HG03575 (cell line): ENCODE measurements around the gene SLC35G2.
"Not testable (repeated sequence)": the region's sequence is repeated elsewhere in the genome, so short reads cannot be mapped to it uniquely, and the experiment has no call there.

Experiments used
- ATAC-seq: cut with Tn5 transposase; IDR thresholded peaks from one replicate; pipeline ENCODE4 v1.9.1; 2021; ENCODE audit not compliant: unreplicated experiment, insufficient number of reproducible peaks, low FRiP score; ENCODE audit errors: extremely low read depth

SLC35G2 gene

DNA sequence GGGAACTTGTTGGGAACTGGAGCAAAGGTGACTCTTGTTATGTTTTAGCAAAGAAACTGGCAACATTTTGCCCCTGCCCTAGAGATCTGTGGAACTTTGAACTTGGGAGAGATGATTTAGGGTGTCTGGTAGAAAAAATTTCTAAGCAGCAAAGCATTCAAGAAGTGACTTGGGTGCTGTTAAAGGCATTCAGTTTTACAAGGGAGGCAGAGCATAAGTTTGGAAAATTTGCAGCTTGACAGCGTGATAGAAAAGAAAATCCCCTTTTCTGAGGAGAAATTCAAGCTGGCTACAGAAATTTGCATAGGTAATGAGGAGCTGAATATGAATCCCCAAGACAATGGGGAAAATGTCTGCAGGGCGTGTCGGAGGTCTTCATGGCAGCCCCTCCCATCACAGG, 53.3 kb downstream of the SLC35G2 start:
- not testable (repeated sequence) for ATAC-seq

DNA sequence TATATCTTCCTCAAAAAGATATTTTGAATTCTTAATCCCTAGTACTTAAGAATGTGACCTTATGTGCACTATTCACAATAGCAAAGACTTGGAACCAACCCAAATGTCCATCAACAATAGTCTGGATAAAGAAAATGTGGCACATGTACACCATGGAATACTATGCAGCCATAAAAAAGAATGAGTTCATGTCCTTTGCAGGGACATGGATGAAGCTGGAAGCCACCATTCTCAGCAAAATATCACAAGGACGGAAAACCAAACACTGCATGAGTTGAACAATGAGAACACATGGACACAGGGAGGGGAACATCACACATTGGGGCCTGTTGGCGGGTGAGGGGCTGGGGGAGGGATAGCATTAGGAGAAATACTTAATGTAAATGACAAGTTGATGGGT, 60.6 kb downstream of the SLC35G2 start:
- ATAC-seq, result not testable (repeated sequence)

- no peak for ATAC-seq
Observed at GRCh38 chr3:136882571-136882970, 63.6 kb downstream of the SLC35G2 start.

DNA sequence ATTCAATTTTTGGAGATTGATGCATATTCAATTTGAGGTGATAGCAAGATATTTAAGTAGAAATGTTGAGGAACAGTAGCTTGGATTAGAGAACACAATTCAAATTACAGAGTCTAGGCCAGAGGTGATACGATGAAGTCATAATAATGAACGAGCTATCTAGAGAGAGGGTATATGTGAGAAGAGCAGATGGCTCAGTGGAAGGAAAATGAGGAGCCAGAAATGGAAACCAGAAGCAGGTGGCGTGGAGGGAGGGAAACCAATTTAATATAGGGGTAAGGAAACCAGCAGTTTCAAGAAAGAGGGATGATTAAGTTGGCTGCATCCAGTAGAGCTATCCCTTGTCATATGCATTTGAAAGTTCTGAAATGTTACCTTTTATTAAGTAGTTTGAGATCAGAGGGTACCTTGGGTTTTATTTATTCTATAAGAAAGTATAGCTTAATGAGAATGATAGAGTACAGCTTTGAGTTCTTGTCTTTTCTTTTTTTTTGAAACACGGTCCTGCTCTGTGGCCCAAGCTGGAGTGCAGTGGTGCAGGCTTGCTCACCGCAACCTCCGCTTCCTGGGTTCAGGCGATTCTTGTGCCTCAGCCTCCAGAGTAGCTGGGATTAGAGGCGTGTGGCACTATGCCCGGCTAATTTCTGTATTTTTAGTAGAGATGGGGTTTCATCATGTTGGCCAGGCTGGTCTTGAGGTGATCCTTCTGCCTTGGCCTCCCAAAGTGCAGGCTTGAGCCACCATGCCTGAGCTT, 65.2 kb downstream of the SLC35G2 start:
- no peak for ATAC-seq

GRCh38 chr3:136885357-136886213, 66.7 kb downstream of the SLC35G2 start:
- ATAC-seq, result no peak

DNA sequence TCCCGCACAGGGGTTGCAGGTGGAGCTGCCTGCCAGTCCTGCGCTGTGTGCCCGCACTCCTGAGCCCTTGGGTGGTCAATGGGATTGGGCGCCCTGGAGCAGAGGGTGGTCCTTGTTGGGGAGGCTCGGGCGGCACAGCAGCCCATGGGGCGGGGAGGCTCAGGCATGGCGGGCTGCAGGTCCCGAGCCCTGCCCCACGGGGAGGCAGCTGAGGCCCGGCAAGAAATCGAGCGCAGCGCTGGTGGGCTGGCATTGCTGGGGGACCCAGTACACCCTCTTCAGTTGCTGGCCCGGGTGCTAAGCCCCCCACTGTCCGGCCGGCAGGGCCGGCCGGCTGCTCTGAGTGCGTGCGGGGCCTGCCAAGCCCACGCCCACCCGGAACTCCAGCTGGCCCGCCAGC, 71.0 kb downstream of the SLC35G2 start:
- ATAC-seq, result no peak

GRCh38 chr3:136891934-136892855, 73.3 kb downstream of the SLC35G2 start:
- ATAC-seq, result no peak

DNA sequence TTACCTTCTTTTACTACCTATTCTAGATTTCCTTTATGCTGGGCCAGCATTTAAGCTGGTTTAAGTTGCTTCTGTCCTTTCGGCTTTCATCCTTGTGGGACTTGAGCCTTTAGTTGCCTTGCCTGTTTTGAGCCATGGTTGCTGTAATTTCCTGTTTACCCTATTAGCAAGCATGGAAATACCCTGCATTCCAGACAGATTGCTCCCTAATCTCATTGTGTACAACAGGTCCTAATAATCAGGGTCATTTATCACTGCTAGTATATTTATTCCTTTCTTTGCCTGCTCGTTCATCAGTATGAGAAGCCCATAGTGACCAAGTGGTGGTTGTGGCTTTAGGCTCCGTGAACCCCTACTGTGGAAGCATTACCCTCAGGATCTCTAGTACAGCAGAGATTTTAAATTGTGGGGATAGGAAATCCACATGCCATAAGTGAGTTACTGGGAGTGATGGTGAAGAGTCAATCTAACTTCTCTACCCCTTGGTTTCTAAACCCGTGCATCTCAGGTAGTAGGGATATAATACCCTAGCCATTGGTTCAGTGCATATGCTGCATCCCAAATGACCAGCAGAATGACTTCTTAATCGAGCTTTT, 75.0 kb downstream of the SLC35G2 start:
- no peak for ATAC-seq

DNA sequence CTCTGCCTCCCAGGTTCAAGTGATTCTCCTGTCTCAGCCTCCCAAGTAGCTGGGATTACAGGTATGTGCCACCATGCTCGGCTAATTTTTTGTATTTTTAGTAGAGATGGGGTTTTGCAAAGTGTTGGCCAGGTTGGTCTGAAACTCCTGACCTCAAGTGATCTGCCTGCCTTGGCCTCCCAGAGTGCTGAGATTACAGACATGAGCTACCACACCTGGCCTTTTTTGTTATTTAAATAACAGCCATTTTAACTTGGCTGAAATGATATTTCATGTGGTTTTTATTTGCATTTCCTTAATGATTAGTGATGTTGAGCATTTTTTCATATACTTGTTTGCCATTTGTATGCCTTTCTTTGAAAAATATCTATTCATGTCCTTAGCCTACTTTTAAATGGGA, 78.2 kb downstream of the SLC35G2 start:
- not testable (repeated sequence) for ATAC-seq

DNA sequence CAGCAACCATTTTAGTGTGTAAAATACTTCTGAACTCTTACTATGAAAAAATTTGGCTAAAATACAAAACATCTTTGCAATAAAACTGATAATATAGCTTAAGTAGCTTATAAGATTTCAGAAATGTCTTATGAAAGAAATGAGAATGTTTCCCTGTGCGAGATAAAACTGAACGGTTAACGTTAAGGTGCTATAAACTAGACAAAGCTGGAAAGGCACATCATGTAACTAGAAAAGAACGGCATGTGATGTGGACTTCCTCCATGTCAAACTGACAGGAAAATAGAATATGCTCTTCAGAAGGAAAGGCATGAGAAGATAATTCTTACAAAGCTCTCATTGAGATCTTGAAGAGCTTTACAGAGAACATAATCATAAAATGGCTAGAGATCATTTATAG, 79.6 kb downstream of the SLC35G2 start:
- ATAC-seq, result no peak

- ATAC-seq, result no peak
Observed at GRCh38 chr3:136898954-136899353, 80.0 kb downstream of the SLC35G2 start.

DNA sequence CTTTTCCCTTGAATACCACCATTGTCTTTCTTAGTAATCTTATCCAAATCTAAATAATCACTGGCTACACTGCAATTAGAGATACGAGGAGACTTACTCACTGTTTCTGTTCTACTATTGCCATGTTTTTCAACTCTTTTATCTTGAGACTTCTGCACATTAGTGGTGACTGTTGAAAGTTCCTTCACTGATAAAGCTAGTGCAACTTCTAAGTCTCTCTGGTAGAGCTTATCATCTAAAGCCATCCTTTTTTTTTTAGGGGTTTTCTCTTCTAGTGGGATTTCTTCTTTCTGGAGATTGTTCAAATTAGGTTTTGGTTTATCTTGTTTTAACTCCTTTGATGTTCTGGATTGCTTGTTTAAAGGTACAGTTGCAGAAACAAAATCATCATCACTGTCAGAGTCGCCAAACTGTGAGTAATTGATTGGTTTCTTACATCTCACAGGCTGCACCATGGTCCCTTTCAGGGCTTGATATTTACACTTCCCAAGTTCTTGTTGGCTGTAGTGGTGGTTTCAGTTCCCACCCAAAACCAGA, 80.8 kb downstream of the SLC35G2 start:
- ATAC-seq, result no peak

- ATAC-seq, result not testable (repeated sequence)
Observed at GRCh38 chr3:136900694-136901093, 81.8 kb downstream of the SLC35G2 start.

GRCh38 chr3:136901391-136901790, 82.5 kb downstream of the SLC35G2 start:
- ATAC-seq, result no peak

GRCh38 chr3:136902530-136902929, 83.6 kb downstream of the SLC35G2 start:
- not testable (repeated sequence) for ATAC-seq

DNA sequence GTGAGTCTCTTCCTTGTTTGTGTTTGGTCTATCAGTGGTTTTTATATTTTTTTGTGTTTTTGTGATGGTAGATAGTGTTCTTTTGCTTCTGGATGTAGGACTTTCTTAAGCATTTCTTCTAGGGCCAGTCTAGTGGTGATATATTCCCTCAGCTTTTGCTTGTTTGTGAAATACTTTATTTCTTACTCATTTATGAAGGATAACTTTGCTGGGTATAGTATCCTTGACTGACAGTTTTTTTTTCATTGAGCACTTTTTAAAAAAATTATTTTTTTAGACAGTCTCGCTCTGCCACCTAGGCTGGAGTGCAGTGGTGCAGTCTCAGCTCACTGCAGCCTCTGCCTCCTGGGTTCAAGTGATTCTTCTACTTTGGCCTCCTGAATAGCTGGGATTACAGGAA, 85.0 kb downstream of the SLC35G2 start:
- ATAC-seq, result no peak

GRCh38 chr3:136904746-136905145, 85.8 kb downstream of the SLC35G2 start:
- ATAC-seq, result no peak
